Neural cell (in vitro differentiated cells): ENCODE results near the gene ADAMTS2. TPM values are rescaled to one million over a fixed set of nuclear protein-coding genes. Genes with fewer than 3 reads are reported as not detected.

Experiments used
- H2AFZ ChIP-seq: fragments of 200-600, 300-800 bp; sonication (generic), shearing (Covaris generic); 2 replicates; pipeline ENCODE4 v1.6.0; 2014; ENCODE audit warnings: low read depth, mild to moderate bottlenecking, antibody characterized with exemption, low read length, moderate library complexity
- H3F3A ChIP-seq: fragments of 200-600 bp; shearing (Covaris generic); 2 replicates; pipeline ENCODE4 v1.6.1; 2016; ENCODE audit warnings: mild to moderate bottlenecking, moderate library complexity, mixed read lengths, antibody characterized with exemption, low read length; ENCODE audit not compliant: insufficient read depth, poor library complexity, severe bottlenecking
- H3K27ac ChIP-seq: fragments of 200-600, 300-800 bp; sonication (generic), shearing (Covaris generic); 2 replicates; pipeline ENCODE4 v1.5.1; 2014; ENCODE audit warnings: mild to moderate bottlenecking, low read length, moderate library complexity
- H3K27me3 ChIP-seq: fragments of 300-800, 200-600 bp; sonication (generic), shearing (Covaris generic); 2 replicates; pipeline ENCODE4 v1.6.0; 2014; ENCODE audit warnings: mild to moderate bottlenecking, low read depth, low read length, moderate library complexity; ENCODE audit not compliant: insufficient read depth
- H3K36me3 ChIP-seq: fragments of 300-800, 200-600 bp; sonication (generic), shearing (Covaris generic); 2 replicates; pipeline ENCODE4 v1.5.1; 2014; ENCODE audit warnings: mild to moderate bottlenecking, antibody characterized with exemption, low read length, moderate library complexity; ENCODE audit not compliant: insufficient read depth
- H3K4me2 ChIP-seq: fragments of 300-800, 200-600 bp; sonication (generic), shearing (Covaris generic); 2 replicates; pipeline ENCODE4 v1.6.0; 2014; ENCODE audit warnings: mild to moderate bottlenecking, low read length
- H3K4me3 ChIP-seq: fragments of 300-800, 200-600 bp; sonication (generic), shearing (Covaris generic); 2 replicates; pipeline ENCODE4 v1.5.1; 2014; ENCODE audit warnings: mild to moderate bottlenecking, low read length, moderate library complexity
- H3K79me2 ChIP-seq: fragments of 200-600 bp; shearing (Covaris generic); replicated peaks from 2 replicates; pipeline ENCODE4 v1.6.0; 2014; ENCODE audit warnings: mild to moderate bottlenecking, low read length, moderate library complexity; ENCODE audit not compliant: insufficient read depth
- H3K9ac ChIP-seq: fragments of 300-800, 200-600 bp; sonication (generic), shearing (Covaris generic); 2 replicates; pipeline ENCODE4 v1.6.1; 2016; ENCODE audit warnings: mild to moderate bottlenecking, low read length, mixed read lengths
- H3K9me2 ChIP-seq: fragments of 200-600 bp; shearing (Covaris generic); 2 replicates; pipeline ENCODE4 v1.6.1; 2016; ENCODE audit warnings: mild to moderate bottlenecking, low read length, mixed read lengths; ENCODE audit not compliant: insufficient read depth
- H3K9me3 ChIP-seq: fragments of 200-600, 300-800 bp; sonication (generic), shearing (Covaris generic); 2 replicates; pipeline ENCODE4 v1.6.1; 2016; ENCODE audit warnings: mild to moderate bottlenecking, mixed run types, low read length, moderate library complexity, mixed read lengths
- H4K20me1 ChIP-seq: fragments of 200-600 bp; shearing (Covaris generic); 2 replicates; pipeline ENCODE4 v1.6.1; 2016; ENCODE audit warnings: mild to moderate bottlenecking, mixed run types; ENCODE audit not compliant: insufficient read depth
- EP300 ChIP-seq: fragments of 450-650 bp; conservative IDR thresholded peaks from 2 replicates; pipeline ENCODE4 v1.6.1; 2014; ENCODE audit warnings: antibody characterized with exemption, mild to moderate bottlenecking, moderate library complexity; ENCODE audit not compliant: poor library complexity, severe bottlenecking
- EZH2 ChIP-seq: fragments of 200-600, 300-800 bp; shearing (Covaris generic), sonication (generic); IDR thresholded peaks from 2 replicates; pipeline ENCODE4 v1.6.1; 2014; ENCODE audit warnings: antibody characterized with exemption, low read length, borderline replicate concordance, mild to moderate bottlenecking; ENCODE audit not compliant: insufficient read depth, poor library complexity, severe bottlenecking
- MXI1 ChIP-seq: fragments of 450-650 bp; conservative IDR thresholded peaks from 2 replicates; pipeline ENCODE4 v1.6.1; 2014; ENCODE audit warnings: antibody characterized with exemption, mild to moderate bottlenecking; ENCODE audit not compliant: poor library complexity, severe bottlenecking
- POLR2AphosphoS5 ChIP-seq: IDR thresholded peaks from 2 replicates; pipeline ENCODE4 v1.6.1; 2012
- RAD21 ChIP-seq: fragments of 450-650 bp; conservative IDR thresholded peaks from 2 replicates; pipeline ENCODE4 v1.6.1; 2014; ENCODE audit warnings: antibody characterized with exemption, mild to moderate bottlenecking, moderate library complexity
- SMC3 ChIP-seq: fragments of 450-650 bp; conservative IDR thresholded peaks from 2 replicates; pipeline ENCODE4 v1.6.1; 2014; ENCODE audit warnings: antibody characterized with exemption, mild to moderate bottlenecking, moderate library complexity; ENCODE audit not compliant: poor library complexity
- TAF1 ChIP-seq: IDR thresholded peaks from 2 replicates; pipeline ENCODE4 v1.6.1; 2012; ENCODE audit warnings: low read depth
- polyA plus RNA-seq: library from polyadenylated mRNA; depleted of rRNA; stranded (reverse); fragments of >200 nt; gene quantifications from 2 replicates; pipeline ENCODE4 v1.2.3, GENCODE V29; 2014
- TF ChIP-seq, protein P1 (sequence below): fragments of 450-650 bp; IDR thresholded peaks from 2 replicates; pipeline ENCODE4 v1.5.1; 2014; ENCODE audit warnings: antibody characterized with exemption, mild to moderate bottlenecking, moderate library complexity; ENCODE audit not compliant: poor library complexity, severe bottlenecking
- TF ChIP-seq, protein P2 (sequence below): IDR thresholded peaks from 2 replicates; pipeline ENCODE4 v1.6.1; 2012; ENCODE audit warnings: borderline replicate concordance

ADAMTS2 gene
- polyA plus RNA-seq, 1 donor from 2014 or later: 0.61 TPM

DNA sequence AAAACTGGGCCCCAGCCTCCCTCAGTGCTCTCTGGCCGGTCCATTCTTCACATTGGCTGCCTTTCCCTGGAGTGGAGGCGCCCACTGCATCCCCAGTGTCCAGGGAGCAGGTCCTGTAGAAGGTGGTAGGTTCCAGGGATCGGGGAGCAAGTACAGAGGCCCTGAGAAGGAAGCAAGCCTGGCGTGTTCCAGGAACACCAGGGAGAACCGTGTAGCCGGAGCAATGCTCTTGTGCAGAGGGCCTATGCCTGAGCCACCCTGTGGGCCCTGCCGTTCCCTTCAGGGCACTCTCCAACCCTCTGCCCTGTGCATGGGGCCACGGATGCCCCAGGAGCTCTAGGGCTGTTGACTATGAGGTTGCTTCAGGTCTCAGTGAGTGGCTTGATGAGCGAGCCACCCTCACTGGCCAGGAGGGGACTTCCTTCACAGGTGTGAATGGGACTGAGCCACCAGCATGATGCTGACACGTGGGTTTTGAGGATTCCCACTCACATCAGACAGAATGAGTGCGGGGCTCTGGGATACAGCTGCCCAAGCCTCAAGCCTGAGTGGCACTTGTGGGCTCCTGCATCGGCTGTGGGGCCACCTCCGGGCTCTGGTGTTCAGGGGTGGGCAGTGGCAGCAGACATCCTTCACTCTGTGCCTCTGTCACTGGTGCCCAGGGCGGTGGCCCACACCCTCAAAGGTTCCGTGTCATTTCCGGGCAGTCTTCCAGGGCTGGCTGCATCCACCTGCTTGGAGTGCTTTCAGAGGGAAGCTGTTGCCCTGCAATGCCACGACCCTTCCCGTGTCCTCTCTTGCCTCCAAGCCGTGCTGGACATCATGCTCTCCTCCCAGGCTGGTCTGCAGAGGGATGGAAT, 54.4 kb downstream of the ADAMTS2 start:
- Histone ChIP-seq H3K27ac (no peak overlapping the region), H3K4me3 (no peak overlapping the region), H3K9me2 (no peaks in the 10 kb centered on the region), H3K36me3 (no peaks in the 10 kb centered on the region), H3K79me2 (no peaks in the 10 kb centered on the region), H4K20me1 (no peaks in the 10 kb centered on the region), H3K9ac (no peak overlapping the region), H3F3A (no peaks in the 10 kb centered on the region), H2AFZ (no peak overlapping the region), H3K4me2 (no peak overlapping the region), H3K9me3 (no peaks in the 10 kb centered on the region), H3K27me3 (no peaks in the 10 kb centered on the region)
- TF ChIP-seq RAD21 (no peak), EZH2 (no peak), EP300 (no peak), SMC3 (no peak), TAF1 (no peak), MXI1 (no peak), POLR2AphosphoS5 (no peak)
- TF ChIP-seq, protein P1, sequence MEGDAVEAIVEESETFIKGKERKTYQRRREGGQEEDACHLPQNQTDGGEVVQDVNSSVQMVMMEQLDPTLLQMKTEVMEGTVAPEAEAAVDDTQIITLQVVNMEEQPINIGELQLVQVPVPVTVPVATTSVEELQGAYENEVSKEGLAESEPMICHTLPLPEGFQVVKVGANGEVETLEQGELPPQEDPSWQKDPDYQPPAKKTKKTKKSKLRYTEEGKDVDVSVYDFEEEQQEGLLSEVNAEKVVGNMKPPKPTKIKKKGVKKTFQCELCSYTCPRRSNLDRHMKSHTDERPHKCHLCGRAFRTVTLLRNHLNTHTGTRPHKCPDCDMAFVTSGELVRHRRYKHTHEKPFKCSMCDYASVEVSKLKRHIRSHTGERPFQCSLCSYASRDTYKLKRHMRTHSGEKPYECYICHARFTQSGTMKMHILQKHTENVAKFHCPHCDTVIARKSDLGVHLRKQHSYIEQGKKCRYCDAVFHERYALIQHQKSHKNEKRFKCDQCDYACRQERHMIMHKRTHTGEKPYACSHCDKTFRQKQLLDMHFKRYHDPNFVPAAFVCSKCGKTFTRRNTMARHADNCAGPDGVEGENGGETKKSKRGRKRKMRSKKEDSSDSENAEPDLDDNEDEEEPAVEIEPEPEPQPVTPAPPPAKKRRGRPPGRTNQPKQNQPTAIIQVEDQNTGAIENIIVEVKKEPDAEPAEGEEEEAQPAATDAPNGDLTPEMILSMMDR: no peak
- TF ChIP-seq, protein P2, sequence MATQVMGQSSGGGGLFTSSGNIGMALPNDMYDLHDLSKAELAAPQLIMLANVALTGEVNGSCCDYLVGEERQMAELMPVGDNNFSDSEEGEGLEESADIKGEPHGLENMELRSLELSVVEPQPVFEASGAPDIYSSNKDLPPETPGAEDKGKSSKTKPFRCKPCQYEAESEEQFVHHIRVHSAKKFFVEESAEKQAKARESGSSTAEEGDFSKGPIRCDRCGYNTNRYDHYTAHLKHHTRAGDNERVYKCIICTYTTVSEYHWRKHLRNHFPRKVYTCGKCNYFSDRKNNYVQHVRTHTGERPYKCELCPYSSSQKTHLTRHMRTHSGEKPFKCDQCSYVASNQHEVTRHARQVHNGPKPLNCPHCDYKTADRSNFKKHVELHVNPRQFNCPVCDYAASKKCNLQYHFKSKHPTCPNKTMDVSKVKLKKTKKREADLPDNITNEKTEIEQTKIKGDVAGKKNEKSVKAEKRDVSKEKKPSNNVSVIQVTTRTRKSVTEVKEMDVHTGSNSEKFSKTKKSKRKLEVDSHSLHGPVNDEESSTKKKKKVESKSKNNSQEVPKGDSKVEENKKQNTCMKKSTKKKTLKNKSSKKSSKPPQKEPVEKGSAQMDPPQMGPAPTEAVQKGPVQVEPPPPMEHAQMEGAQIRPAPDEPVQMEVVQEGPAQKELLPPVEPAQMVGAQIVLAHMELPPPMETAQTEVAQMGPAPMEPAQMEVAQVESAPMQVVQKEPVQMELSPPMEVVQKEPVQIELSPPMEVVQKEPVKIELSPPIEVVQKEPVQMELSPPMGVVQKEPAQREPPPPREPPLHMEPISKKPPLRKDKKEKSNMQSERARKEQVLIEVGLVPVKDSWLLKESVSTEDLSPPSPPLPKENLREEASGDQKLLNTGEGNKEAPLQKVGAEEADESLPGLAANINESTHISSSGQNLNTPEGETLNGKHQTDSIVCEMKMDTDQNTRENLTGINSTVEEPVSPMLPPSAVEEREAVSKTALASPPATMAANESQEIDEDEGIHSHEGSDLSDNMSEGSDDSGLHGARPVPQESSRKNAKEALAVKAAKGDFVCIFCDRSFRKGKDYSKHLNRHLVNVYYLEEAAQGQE: no peak

DNA sequence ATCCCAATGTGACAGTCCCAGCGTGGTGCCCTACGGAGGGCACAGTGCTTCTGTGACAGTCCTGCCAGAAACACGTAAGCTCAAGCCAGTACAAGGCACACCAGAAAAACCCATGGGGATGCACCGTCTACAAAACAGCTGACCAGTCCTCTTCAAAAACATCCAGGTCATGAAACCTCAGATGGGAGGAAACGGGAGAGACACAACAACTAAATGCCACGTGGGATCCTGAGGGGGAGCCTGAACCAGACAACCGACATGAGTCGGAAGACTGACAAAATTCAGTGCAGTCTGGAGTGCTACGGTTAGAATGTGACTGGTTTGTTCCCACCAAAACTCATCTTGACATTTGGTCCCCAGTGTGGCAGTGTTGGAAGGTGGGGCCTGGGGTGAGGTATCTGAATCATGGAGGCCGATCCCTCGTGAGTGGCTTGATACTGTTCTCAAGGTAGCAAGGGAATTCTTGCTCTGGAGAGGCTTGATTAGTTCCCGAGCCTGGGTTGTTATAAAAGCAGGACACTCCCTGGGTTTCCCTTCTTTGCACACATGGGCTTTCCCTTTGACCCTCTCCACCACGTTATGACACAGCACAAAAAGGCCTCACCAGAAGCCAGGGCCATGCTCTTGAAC, 55.4 kb downstream of the ADAMTS2 start:
- H3F3A ChIP-seq: no peaks in the 10 kb centered on the region
- H3K27ac ChIP-seq: no peak overlapping the region
- H3K4me3 ChIP-seq: no peak overlapping the region
- H4K20me1 ChIP-seq: no peaks in the 10 kb centered on the region
- no peaks in the 10 kb centered on the region for H3K79me2 ChIP-seq
- H3K27me3 ChIP-seq: no peaks in the 10 kb centered on the region
- H3K9me3 ChIP-seq: no peaks in the 10 kb centered on the region
- no peaks in the 10 kb centered on the region for H3K36me3 ChIP-seq
- no peak overlapping the region for H2AFZ ChIP-seq
- H3K9me2 ChIP-seq: no peaks in the 10 kb centered on the region
- TF ChIP-seq RAD21: no peak
- H3K9ac ChIP-seq: no peak overlapping the region
- H3K4me2 ChIP-seq: no peak overlapping the region
